ENCODE results near the gene CISD2. TPM values are rescaled to one million over a fixed set of nuclear protein-coding genes. Genes with fewer than 3 reads are reported as not detected.

The CISD2 gene
- total and polyA plus RNA-seq, 2 of the 4 experiments (the other 2 are of a cell fraction) = 7.0 to 14.4 TPM

DNA sequence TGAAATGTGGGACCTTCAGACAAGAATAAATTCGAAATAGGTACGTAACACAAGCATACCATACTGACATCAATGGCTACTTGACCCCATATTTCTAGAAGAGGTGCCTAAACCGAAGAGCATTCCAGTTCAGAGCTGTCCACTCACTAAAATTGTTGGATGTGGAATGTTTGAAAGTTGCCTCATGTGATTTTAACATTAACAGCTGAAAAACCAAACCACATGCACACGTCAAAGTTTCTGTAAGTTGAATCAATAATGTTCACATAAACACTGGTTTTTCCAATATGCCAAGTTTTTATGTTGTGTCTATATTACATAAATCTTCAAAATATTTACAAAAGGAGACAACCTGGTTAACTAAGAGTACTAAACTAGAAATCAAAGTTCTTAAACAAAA, 44.9 kb upstream of the CISD2 start:
- TF ChIP-seq MXI1 (IDR thresholded peaks at IDR 0.05; ENCODE audit: borderline replicate concordance, low read depth, low read length) (peak; percentile 55; the same call in 1 of the 2 replicates), CEBPB (IDR thresholded peaks at IDR 0.05; ENCODE audit: low read depth, low read length) (0 out of 2 replicates have a peak, but pooled peaks have one; percentile 10), SMC3 (IDR thresholded peaks at IDR 0.05; ENCODE audit: low read depth, low read length) (no peak)
- no peak overlapping the region for H3K9ac ChIP-seq (ENCODE audit: low read depth, low read length)
- H3K36me3 ChIP-seq (ENCODE audit: control insufficient read depth, insufficient read depth, low read length) = peaks cover 5% of the 10 kb centered on the region
- no peak overlapping the region for H2AK9ac ChIP-seq (replicated peaks; ENCODE audit: low read depth, low read length, poor library complexity)
- dilution Hi-C loops (cut with HindIII; ENCODE audit: low sequenced_read_pairs, unreplicated experiment) (no loop called here), in situ Hi-C loops (cut with MboI; ENCODE audit: low sequenced_read_pairs) (no loop called here), intact Hi-C loops (cut with micrococcal nuclease) (no loop called here)
- no peak overlapping the region for H4K5ac ChIP-seq (ENCODE audit: low read depth, low read length)
- no peak overlapping the region for H2BK120ac ChIP-seq (ENCODE audit: low read depth, low read length)
- H3K14ac ChIP-seq (replicated peaks; ENCODE audit: low read depth, low read length) = no peak overlapping the region
- H3K4ac ChIP-seq (ENCODE audit: low read depth, low read length) = no peak overlapping the region
- H3K4me3 ChIP-seq (ENCODE audit: insufficient read depth, low read depth, low read length) = peak overlapping the region; percentile 8
- ATAC-seq (ENCODE audit: low read depth) (no peak), DNase-seq (peak; percentile 57)
- peak overlapping the region; percentile 85 for H3K4me2 ChIP-seq (ENCODE audit: low read depth, low read length)
- 0 out of 2 replicates have a peak, but pooled peaks cover under 1% of the 10 kb centered on the region for H3K4me1 ChIP-seq (ENCODE audit: control insufficient read depth, insufficient read depth, low read length)
- no TSS peak for BruUV-seq (replicated peaks)
- no CpG with 5 or more reads among the region's 4 CpGs for WGBS, 2 experiments (ENCODE audit: extremely low coverage in 2 of 2, insufficient read length in 1 of 2)
- no peak overlapping the region for H2AFZ ChIP-seq (replicated peaks; ENCODE audit: low read length, poor library complexity)
- H3K9me3 ChIP-seq (ENCODE audit: control insufficient read depth, insufficient read depth, low read length) = no peaks in the 10 kb centered on the region
- POLR2A ChIA-PET (ENCODE audit: unreplicated experiment) = no interaction called here
- no peaks in the 10 kb centered on the region for H3K27me3 ChIP-seq (ENCODE audit: control insufficient read depth, insufficient read depth, low read length)
- peaks cover under 1 to 6% of the 10 kb centered on the region in 2 experiments; a peak in 3 of 4 replicates for H3K79me1 ChIP-seq (ENCODE audit: low read depth in 1 of 2, low read length in 2 of 2)
- no peak overlapping the region for H3K56ac ChIP-seq (ENCODE audit: extremely low read depth, insufficient read depth, low read length)
- CTCF ChIA-PET = interaction anchor here (1.5 kb wide), 1 partner anchor 203 kb away, joined by 5 read pairs; no protein-coding TSS in a partner anchor
- H3K23ac ChIP-seq (ENCODE audit: low read depth, low read length) = peak overlapping the region; percentile 58
- no peak overlapping the region for H4K91ac ChIP-seq (ENCODE audit: insufficient read depth, low read depth, low read length)
- H3K18ac ChIP-seq (ENCODE audit: low read depth, low read length) = no peak overlapping the region
- peaks cover 1% of the 10 kb centered on the region; the same call in 1 of the 2 replicates for H3K9me1 ChIP-seq (ENCODE audit: insufficient read depth, low read length)
- no peak overlapping the region for H2BK20ac ChIP-seq (ENCODE audit: low read depth, low read length)
- H2BK5ac ChIP-seq (ENCODE audit: low read depth, low read length, poor library complexity, severe bottlenecking) = peak overlapping the region; percentile 28
- H3K27ac ChIP-seq (ENCODE audit: insufficient read depth, low read length) = no peak overlapping the region
- no peak overlapping the region for H2BK15ac ChIP-seq (ENCODE audit: low read depth, low read length)
- no peak overlapping the region for H2AK5ac ChIP-seq (ENCODE audit: low read depth, low read length)
- peaks cover 79% of the 10 kb centered on the region for H4K20me1 ChIP-seq (ENCODE audit: insufficient read depth, low read length)
- H4K8ac ChIP-seq (ENCODE audit: low read depth in 2 of 2, low read length in 2 of 2) = no peak overlapping the region
